NCI-H2196 (cell line): ENCODE measurements around the gene MARVELD1.
A peak's percentile ranks its signal among the peaks of the same experiment; 100 is the strongest.
"Not testable (repeated sequence)": the region's sequence is repeated elsewhere in the genome, so short reads cannot be mapped to it uniquely, and the experiment has no call there.

Experiments
- DNase-seq: peaks from one replicate; lab custom pipeline; 2025; ENCODE audit not compliant: unreplicated experiment; lab: John Stamatoyannopoulos, UW

MARVELD1 gene

GRCh38 chr10:97713339-97713825, at the start of gene MARVELD1:
Gene MARVELD1, plus strand, starts transcription at chr10:97713730. Its CDS starts 147 bp downstream, at chr10:97713877.
- DNase-seq, result peak; percentile 46

DNA sequence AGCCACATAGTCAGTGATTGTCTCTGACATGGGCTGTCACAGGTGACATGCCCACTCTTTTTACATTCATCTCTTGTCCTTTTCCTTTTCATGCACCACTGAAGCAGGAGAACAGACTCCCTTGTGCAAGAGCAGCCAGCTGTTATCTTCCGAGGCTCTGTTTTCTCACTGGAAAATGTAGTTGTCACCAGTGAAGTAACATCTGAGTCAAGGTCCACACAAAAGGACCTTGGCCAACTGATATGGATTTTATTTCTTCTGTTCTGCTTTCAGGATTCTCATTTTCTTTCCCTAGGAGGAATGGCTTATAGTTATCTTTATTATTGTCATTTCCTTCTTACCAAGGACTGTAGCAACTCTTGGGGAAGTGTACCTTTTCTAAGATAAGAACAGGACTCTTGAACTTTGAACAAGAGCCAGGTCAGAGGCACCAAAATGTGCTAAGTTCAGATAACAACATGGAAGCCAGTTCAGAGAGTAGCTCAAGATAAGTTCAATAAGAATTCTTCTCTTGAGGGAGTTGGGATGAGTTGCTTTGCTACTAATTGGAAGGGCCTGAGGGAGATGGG, 49.2 kb upstream of the MARVELD1 start:
- DNase-seq, result no peak

GRCh38 chr10:97666992-97667391, 46.5 kb upstream of the MARVELD1 start:
- DNase-seq, result no peak

DNA sequence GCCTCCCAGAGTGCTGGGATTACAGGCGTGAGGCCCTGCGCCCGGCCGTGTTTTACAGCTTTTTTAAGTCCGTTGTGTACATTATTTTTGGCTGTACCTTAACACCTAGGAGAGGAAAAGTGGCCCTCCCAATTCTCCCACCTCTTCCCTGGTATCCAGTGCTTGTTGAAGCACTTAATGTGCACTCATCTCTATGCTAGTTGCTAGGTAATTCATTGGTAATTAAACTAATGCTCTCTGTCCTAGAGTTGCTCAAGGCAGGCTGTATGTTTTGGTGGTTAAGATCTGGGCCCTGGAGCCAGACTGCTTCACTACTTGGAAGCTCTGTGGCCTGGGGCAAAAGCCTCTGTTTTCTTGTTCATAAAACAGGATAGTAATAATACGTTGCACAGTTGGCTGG, 46.1 kb upstream of the MARVELD1 start:
- no peak for DNase-seq

DNA sequence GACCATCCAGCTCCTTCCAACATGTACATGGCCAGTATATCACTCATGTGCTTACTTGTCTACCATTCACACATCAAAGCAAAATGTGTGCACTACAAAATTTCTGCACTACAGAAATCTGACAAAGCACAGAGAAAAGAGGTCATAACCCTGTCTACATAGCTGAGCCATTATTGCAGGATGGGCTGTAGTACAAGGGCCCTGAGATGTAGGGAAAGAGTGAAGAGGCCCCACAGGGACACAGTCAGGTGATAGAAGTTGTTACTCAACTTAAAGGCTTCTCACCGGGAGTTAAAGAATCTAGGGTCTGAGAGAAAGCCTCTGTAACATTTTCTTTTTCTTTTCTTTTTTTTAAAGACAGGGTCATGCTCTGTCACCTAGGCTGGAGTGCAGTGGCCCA, 44.0 kb upstream of the MARVELD1 start:
- DNase-seq, result no peak

DNA sequence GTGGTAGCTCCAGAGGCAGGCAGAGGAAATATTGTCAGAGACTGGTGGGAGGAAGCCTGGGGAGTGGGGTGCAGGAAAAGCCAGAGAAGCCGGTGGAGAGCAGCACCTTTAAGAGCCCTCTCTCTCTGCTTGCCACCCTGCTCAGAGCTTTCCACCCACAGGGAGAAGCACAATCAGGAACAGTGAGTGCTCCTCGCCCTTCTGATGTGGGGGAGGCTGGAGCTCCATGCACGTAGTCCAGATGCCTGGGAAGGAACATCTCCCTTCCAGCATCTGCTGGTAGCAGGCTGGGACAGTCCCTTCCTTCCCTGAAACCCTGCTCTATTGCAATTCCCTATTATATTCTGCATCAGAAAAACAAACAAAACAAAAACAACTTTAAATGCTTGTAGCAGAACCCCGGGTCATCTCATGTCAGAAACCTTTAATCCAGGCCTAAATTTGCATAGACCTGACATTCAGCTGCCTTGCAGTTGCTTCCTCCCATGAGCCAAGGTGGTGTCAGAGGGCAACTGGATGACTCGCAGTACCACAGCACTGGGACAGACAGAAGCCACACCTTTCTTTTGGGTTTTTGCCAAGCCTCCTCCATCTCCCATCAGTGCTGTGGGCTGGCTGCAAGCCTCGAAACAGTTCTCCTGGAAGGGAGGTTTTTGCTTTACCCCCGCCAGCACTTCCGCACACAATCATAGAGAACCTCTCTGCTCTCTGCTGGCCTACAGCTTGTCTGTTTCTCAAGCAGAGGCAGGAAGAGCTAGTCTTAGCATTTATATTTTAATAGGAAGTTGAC, 39.6 kb upstream of the MARVELD1 start:
- peak; percentile 55 for DNase-seq

- no peak for DNase-seq
Measured at GRCh38 chr10:97675222-97675621, 38.3 kb upstream of the MARVELD1 start.

- peak; percentile 69 for DNase-seq
Measured at GRCh38 chr10:97676770-97677581, 36.6 kb upstream of the MARVELD1 start.

- no peak for DNase-seq
Measured at GRCh38 chr10:97679594-97679993, 33.9 kb upstream of the MARVELD1 start.

DNA sequence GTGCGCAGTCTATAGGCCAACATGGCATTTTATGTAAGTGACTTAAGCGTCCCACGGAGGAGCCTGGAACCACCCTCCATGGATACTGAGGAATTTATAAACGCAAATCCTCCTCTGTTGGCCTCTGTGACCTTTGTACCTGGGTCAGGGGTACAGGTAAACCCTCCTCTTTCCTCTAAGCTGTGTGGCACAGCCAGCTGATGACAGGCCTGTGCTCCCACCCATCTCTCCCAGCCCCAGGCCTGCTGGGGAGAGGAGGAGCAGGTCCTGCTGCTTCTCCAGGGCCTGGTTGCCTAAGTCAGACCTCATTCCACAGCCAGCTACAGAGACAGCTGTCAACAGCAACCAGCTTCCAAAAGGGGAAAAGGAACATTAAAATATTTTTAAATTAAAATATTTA, 31.5 kb upstream of the MARVELD1 start:
- DNase-seq, result no peak

DNA sequence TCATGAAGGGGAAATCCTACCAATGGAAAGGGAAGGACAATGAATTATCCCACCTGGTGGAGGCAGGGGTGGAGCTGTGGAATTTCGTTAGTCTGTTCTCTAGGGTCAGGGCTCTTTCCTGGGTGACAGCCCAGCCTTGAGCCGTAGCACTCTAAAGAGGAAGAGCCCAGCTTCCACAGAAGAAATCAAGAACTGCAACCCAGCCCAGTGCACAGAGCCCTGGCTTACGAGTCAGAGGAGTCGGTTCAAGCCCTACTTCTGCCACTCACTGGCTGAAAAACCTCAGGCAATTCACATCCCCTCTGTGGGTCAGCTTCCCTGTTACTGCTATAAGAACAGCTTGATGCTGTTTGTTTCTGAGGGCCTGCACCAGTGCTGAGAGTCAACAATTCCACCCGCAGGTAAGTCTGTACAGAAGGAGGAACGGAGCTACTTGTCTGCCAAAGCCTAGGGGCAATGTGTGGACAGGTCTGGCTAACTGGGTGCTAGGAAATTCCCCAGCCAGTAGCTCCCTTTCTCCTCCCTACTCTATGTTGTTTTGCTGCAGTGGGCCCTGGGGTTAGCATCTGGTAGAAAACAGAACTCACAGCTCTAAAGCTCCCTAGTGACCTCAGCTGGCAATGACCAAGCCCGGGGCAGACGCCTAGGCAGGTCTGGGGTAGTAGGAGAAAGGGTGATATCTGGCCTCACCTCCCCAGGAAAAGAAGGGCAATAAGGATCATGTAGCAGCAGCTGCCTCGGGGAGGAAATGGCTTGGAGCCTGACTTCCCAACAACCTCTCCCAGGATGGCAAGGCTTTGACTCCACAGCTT, 29.8 kb upstream of the MARVELD1 start:
- DNase-seq, result peak; percentile 46

DNA sequence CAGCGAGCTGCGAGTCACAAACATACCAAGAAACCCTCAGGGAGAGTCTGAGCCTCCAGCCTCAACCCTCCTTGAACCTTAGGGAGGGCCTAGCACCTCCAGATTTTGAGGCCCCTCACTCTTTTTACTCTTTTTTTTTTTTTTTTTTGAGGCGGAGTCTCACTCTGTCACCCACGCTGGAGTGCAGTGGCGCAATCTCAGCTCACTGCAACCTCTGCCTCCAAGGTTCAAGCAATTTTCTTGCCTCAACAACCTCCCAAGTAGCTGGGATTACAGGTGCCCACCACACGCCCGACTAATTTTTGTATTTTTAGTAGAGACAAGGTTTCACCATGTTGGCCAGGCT, 29.2 kb upstream of the MARVELD1 start:
- DNase-seq, result not testable (repeated sequence)

DNA sequence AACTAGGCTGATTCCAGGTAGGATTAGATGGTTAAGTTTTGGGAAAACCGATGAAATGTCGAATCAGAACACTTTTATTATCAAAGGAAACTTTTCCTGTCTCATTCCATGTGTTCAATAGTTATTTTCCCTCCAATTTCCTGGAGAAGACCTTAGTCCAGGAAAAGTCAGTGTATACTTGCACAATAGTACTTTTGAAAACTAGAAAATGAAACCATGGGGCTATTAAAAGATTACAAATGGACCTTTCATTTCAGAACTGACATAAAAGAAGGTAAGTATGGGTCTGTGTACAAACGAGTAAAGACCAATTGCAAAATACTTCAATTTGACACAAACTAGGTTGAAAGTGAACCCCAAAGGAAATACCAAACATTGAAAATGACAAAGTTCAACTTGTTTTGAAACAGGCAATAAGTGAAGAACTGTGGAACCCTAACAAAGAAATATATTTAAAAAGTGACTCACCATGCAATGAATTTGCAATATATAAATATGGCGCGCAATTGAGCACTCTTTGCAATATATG, 28.6 kb upstream of the MARVELD1 start:
- no peak for DNase-seq

DNA sequence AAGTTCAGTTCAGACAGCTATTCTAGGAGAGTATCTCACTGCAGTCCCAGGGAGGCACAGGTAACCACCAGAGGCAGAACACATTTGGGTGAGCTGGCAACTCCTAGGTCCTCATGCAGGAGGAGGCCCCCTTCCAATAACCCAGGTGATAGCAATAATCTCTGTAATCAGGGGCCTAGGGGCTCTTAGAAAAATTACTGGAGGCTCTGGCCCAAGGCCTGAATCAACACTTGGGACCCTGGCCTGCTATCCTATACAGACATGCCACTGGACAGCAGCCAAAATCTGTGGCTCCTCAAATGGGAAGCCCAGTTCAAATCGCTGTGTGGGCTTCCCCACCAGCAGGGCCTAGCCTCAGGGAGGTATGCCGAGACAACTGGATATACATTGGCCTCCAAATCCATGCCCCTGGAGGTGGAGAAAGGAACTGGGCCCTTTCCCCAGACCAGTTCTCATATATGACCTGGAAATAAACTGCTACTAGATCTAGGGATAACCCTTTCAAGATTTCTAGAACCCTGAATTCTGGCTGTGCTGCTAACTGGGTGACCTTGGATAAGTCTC, 28.1 kb upstream of the MARVELD1 start:
- no peak for DNase-seq

GRCh38 chr10:97686301-97686961, 27.1 kb upstream of the MARVELD1 start:
- DNase-seq, result no peak

DNA sequence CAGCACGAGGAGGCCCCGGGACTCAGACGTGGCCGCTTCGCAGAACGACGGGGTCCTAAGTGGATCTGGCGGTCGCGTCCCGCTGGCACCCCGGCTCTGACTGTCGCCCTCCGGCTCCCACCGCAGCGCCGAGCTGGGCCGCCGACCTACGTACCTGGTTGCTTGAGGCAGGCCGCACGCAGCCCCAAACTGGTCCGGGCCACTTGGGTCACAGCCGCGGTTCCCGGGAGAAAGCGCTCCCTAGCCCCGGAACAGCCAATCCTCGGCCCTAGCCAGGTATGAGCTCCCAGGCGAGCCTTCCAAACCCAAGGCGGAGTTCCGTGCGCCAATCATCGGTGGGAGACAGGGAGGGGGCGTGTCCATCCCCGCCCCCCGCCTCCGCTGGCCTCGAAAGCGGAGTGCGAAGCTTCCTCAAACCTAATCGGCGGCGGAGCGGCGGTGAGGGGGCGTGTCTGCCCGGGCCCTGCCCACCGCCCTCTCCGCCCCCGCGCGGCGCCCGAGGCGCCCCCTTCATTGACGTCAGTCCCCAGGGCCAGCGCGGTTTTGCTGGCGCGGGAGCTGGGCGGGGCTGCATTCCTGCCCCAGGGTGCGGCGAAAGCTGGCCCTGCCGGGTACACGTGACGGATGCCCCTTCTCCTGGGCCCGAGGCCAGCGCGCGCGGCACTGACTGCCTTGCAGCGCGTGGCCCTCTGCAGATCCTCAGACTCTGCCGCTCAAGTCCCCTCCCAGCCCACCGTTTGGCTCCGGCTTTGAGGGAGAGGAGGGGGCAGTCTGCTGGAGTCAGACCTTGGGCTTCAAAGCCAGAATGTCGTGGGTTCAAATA, 26.4 kb upstream of the MARVELD1 start, which contains the start of gene AVPI1:
AVPI1 (minus strand) TSS at position 280 of the 823 bp plus-strand sequence. CDS start 7,336 bp downstream, outside the sequence.
- peak; percentile 98 for DNase-seq

DNA sequence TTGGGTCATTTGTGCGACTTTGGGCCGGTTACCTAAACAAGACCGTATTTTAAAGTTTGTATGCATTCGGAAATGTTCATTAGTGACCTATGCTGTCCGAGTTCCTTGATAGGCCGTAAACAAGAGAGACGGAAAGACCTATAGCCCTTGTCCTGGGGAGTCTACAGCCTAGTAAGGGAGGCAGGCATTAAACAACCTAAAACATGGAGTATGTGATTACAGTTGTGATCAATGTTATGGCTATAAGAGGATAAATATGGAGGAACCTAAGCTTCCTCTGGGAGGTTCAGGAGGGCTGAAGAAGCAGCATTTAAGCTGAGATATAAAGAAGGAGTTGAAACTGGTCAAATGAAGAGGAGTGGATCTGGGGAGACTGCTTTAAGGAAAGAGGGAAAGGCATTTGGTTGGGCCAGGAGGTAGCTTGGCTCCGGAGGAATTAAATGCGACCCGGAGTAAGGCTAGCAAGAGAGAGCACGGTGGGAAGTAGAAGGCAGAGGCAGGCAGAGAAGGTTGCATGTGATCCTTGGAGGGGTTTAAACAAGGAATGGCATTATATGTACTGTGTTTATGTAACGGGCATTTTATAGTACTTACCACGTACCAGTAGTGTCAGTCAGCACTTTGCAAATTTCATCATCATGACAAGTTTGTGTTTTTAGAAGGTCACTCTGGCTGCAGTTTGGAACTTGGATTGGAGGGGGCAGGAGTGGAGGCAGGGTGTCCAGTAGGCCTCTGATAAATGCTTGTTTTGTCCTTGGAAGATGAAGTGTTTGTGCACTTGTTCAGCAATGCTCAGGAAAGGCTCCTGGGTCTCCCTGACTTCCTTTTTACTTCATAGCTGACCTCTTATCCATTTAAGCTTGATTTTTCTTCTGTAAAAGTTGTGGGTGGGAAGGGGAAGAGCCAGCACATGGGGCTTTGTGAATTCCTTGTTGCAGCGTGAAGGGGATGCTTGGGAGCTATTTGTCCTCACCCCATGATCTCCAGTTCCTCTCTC, 25.4 kb upstream of the MARVELD1 start:
- DNase-seq, result no peak
